ENCODE results near the gene KRTAP21-2.

Gene KRTAP21-2

GRCh38 chr21:30714456-30714855 is 32.6 kb downstream of the KRTAP21-2 start:
- no peak for DNase-seq (ENCODE audit: low read depth)
- TF ChIP-seq, protein P1, sequence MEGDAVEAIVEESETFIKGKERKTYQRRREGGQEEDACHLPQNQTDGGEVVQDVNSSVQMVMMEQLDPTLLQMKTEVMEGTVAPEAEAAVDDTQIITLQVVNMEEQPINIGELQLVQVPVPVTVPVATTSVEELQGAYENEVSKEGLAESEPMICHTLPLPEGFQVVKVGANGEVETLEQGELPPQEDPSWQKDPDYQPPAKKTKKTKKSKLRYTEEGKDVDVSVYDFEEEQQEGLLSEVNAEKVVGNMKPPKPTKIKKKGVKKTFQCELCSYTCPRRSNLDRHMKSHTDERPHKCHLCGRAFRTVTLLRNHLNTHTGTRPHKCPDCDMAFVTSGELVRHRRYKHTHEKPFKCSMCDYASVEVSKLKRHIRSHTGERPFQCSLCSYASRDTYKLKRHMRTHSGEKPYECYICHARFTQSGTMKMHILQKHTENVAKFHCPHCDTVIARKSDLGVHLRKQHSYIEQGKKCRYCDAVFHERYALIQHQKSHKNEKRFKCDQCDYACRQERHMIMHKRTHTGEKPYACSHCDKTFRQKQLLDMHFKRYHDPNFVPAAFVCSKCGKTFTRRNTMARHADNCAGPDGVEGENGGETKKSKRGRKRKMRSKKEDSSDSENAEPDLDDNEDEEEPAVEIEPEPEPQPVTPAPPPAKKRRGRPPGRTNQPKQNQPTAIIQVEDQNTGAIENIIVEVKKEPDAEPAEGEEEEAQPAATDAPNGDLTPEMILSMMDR (conservative IDR thresholded peaks at IDR 0.05; ENCODE audit: low read depth, low read length), result no peak
- H3K4me3 ChIP-seq (ENCODE audit: low read depth, low read length), result no peak overlapping the region

DNA sequence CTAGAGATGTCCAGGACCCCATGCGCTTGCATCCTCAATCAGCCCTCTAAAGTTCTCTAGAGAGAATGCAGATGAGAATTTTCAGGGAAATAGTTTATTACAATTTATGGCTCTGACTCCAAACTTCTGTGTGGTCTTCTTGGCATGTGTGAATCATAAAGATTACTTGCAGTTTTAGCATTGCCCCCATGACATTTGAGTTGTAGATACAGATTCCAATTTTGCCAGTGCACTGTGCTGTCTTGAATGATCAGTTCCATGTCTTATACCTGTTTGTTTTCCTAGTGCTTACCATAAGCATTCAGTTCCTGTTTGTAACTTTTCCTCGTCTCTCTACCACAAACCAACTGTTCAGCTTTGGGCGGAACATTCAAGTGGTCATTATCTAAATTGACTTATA is 33.3 kb downstream of the KRTAP21-2 start:
- no peak for DNase-seq (ENCODE audit: low read depth)
- H3K4me3 ChIP-seq (ENCODE audit: low read depth, low read length), result no peak overlapping the region
- TF ChIP-seq, protein P1 (conservative IDR thresholded peaks at IDR 0.05; ENCODE audit: low read depth, low read length), result no peak

- no peak for DNase-seq (ENCODE audit: low read depth)
- TF ChIP-seq, protein P1 (conservative IDR thresholded peaks at IDR 0.05; ENCODE audit: low read depth, low read length), result no peak
- H3K4me3 ChIP-seq (ENCODE audit: low read depth, low read length), result no peak overlapping the region
Measured at GRCh38 chr21:30710499-30710898, 36.6 kb downstream of the KRTAP21-2 start.

DNA sequence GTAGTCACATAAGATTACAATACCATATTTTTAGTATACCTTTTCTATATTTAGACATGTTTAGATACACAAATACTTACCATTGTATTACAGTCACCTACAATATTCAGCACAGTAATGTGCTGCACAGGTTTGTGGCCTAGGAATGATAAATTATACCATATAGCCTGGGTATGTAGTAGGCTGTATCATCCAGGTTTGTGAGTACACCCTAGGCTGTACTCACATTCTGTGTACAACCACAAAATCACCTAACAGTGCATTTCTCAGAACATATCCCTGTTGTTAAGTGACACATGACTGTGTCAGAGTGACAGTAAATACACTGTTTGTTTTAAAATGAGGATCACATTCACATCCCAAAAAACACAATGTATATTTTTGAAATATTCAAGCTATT is 39.6 kb downstream of the KRTAP21-2 start:
- TF ChIP-seq, protein P1 (conservative IDR thresholded peaks at IDR 0.05; ENCODE audit: low read depth, low read length), result no peak
- no peak overlapping the region for H3K4me3 ChIP-seq (ENCODE audit: low read depth, low read length)
- DNase-seq (ENCODE audit: low read depth), result no peak

All from choroid plexus epithelial cell (primary cell).